Gastroesophageal sphincter (tissue), 4 donors: ENCODE results near the gene CPA1. TPM values are rescaled to one million over a fixed set of nuclear protein-coding genes. Genes with fewer than 3 reads are reported as not detected.

Experiments used
- ATAC-seq: fragments of 150-250 bp; one replicate; pipeline ENCODE4 v1.9.1; 2016; ENCODE audit warnings: mild to moderate bottlenecking, moderate library complexity
- H3K27ac ChIP-seq, 4 donors: fragments of 200-600 bp; sonication (generic) in 3 of 4; 1 replicate in 3 of 4; 2 replicates in 1 of 4; pipeline ENCODE4 v1.5.1; 2016 to 2019
- H3K27me3 ChIP-seq: fragments of 200-600 bp; sonication (generic); one replicate; pipeline ENCODE4 v1.5.1; 2019
- H3K36me3 ChIP-seq, 2 donors: fragments of 200-600 bp; sonication (generic); one replicate each; pipeline ENCODE4 v1.5.1; 2019; ENCODE audit warnings: control low read depth in 1 of 2
- H3K4me1 ChIP-seq, 3 donors: fragments of 200-600 bp; sonication (generic); 1 replicate in 2 of 3; 2 replicates in 1 of 3; pipeline ENCODE4 v1.5.1; 2016 to 2019; ENCODE audit warnings: control low read depth in 2 of 3
- H3K4me3 ChIP-seq, 2 donors: fragments of 200-600 bp; sonication (generic); one replicate each; pipeline ENCODE4 v1.5.1; 2019; ENCODE audit warnings: mild to moderate bottlenecking in 1 of 2, moderate library complexity in 1 of 2
- H3K9me3 ChIP-seq, 3 donors: fragments of 200-600 bp; sonication (generic); one replicate each; pipeline ENCODE4 v1.5.1; 2017 to 2019; ENCODE audit warnings: control low read depth in 2 of 3
- CTCF ChIP-seq, 4 experiments: fragments of 200-600 bp in 2 of 4; fragments of 450-650 bp in 2 of 4; sonication (generic) in 1 of 4; IDR thresholded peaks; one replicate each; pipeline ENCODE4 v1.5.1; 2017 to 2019; ENCODE audit warnings: antibody characterized with exemption in 4 of 4, mild to moderate bottlenecking in 2 of 4, moderate library complexity in 2 of 4
- EP300 ChIP-seq: sonication (generic); formaldehyde crosslinking; IDR thresholded peaks from one replicate; pipeline ENCODE4 v1.6.1; 2017; ENCODE audit warnings: antibody characterized with exemption, mild to moderate bottlenecking
- POLR2A ChIP-seq, 2 donors: fragments of 450-650 bp; IDR thresholded peaks; one replicate each; pipeline ENCODE4 v1.6.1; 2017; ENCODE audit warnings: antibody characterized with exemption in 2 of 2, mild to moderate bottlenecking in 2 of 2, moderate library complexity in 1 of 2
- POLR2AphosphoS5 ChIP-seq: sonication (generic); formaldehyde crosslinking; IDR thresholded peaks from one replicate; pipeline ENCODE4 v1.6.1; 2017; ENCODE audit warnings: antibody characterized with exemption
- WGBS, 2 donors: methylation state at CpG; one replicate each; pipeline ENCODE4 v1.1.5; 2018; ENCODE audit warnings: low coverage in 1 of 2; 5-methylcytosine and 5-hydroxymethylcytosine counted together
- total RNA-seq, 4 donors: library from RNA; depleted of rRNA; stranded (reverse); fragments of >200 nt; gene quantifications; one replicate each; pipeline ENCODE4 v1.1.0, GENCODE V29; 2016

Gene CPA1
- total RNA-seq, 4 donors from 2014 or later: 0.42 TPM; not detected in 3

GRCh38 chr7:130350945-130351790 is 29.1 kb upstream of the CPA1 start:
- Histone ChIP-seq H3K36me3 (no peaks in the 10 kb centered on the region), H3K27ac (peak overlapping the region in 3 of 4 donors; percentile 35 to 70 (median 69)), H3K4me3 (no peak overlapping the region), H3K9me3 (no peaks in the 10 kb centered on the region), H3K4me1 (peaks cover 0 to 33% (median 15%) of the 10 kb centered on the region in 3 donors), H3K27me3 (no peaks in the 10 kb centered on the region)
- no peak for TF ChIP-seq CTCF (IDR thresholded peaks at IDR 0.05)
- TF ChIP-seq EP300: no peak
- 56% methylated on average over 4 to 6 of the region's 20 CpGs for WGBS, 2 donors
- no peak for ATAC-seq

DNA sequence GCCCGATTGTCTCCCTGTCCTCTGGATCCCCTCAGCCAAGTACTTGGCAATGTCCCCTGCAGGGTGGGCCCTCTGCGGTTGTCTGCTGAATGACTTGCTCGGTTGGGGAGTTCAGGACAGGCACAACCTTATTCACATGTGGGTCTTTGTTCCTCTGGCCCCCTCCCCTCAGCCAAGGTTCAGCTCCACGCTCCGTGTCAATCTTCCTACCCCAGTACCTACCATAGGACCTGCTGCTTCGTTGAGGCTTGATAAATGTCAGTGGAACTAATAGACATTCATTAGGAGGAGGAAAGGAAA is 28.6 kb upstream of the CPA1 start:
- Histone ChIP-seq H3K4me3 (no peak overlapping the region), H3K4me1 (peaks cover 0 to 39% (median 21%) of the 10 kb centered on the region in 3 donors), H3K27ac (peak overlapping the region in 3 of 4 donors; percentile 35 to 70 (median 69)), H3K27me3 (no peaks in the 10 kb centered on the region), H3K36me3 (no peaks in the 10 kb centered on the region), H3K9me3 (no peaks in the 10 kb centered on the region)
- ATAC-seq: no peak
- 73 to 82% methylated on average over 3 to 5 of the region's 6 CpGs for WGBS, 2 donors
- no peak for TF ChIP-seq EP300
- no peak for TF ChIP-seq POLR2A (IDR thresholded peaks at IDR 0.05)
- TF ChIP-seq POLR2AphosphoS5: no peak
- TF ChIP-seq CTCF (IDR thresholded peaks at IDR 0.05): no peak

- Histone ChIP-seq H3K27me3 (no peaks in the 10 kb centered on the region), H3K4me1 (peaks cover 0 to 46% (median 27%) of the 10 kb centered on the region in 3 donors), H3K27ac (peak overlapping the region in 3 of 4 donors; percentile 35 to 70 (median 69)), H3K36me3 (no peaks in the 10 kb centered on the region), H3K9me3 (no peaks in the 10 kb centered on the region), H3K4me3 (no peak overlapping the region)
- TF ChIP-seq EP300: no peak
- peak; percentile 13 for TF ChIP-seq POLR2AphosphoS5
- 47 to 61% methylated on average over 9 to 18 of the region's 20 CpGs for WGBS, 2 donors
- no peak for ATAC-seq
Measured at GRCh38 chr7:130352194-130353074, 27.9 kb upstream of the CPA1 start.

DNA sequence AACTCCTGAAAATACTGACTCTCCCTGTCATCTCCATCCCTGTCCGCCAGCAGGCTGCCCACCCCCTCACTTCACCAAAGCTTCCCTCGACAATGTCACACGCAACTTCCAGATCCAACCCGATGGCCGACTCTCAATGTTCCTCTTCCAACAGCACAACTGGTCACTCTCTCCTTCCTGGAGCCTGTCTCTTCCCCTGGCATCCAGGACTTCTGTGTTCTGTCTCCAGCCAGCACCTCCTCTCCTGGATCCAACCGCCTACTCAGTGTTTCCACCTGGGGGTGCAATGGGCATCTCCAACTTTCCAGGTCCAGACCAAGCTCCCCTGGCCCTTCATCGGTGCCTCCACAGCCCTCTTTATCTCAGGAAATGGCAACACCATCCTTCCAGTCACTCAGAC is 27.1 kb upstream of the CPA1 start:
- no peak overlapping the region for H3K4me3 ChIP-seq
- H3K36me3 ChIP-seq: no peaks in the 10 kb centered on the region
- no peaks in the 10 kb centered on the region for H3K9me3 ChIP-seq
- no peak for TF ChIP-seq POLR2A (IDR thresholded peaks at IDR 0.05)
- TF ChIP-seq EP300: no peak
- no peak for TF ChIP-seq POLR2AphosphoS5
- no peak for TF ChIP-seq CTCF (IDR thresholded peaks at IDR 0.05)
- 90 to 97% methylated on average over 7 of the region's 7 CpGs for WGBS, 2 donors
- H3K27me3 ChIP-seq: no peaks in the 10 kb centered on the region
- peak overlapping the region in 2 of 4 donors; percentile 38 to 69 for H3K27ac ChIP-seq
- ATAC-seq: no peak
- H3K4me1 ChIP-seq: peaks cover 0 to 48% (median 29%) of the 10 kb centered on the region in 3 donors

- H3K27me3 ChIP-seq: no peaks in the 10 kb centered on the region
- TF ChIP-seq CTCF (IDR thresholded peaks at IDR 0.05) (no peak), EP300 (no peak), POLR2AphosphoS5 (peak; percentile 72), POLR2A (IDR thresholded peaks at IDR 0.05) (no peak)
- no peak overlapping the region for H3K4me3 ChIP-seq
- 24 to 42% methylated on average over 2 to 9 of the region's 9 CpGs for WGBS, 2 donors
- ATAC-seq: peak; percentile 76
- peaks cover 0 to 41% (median 23%) of the 10 kb centered on the region in 3 donors for H3K4me1 ChIP-seq
- no peaks in the 10 kb centered on the region for H3K36me3 ChIP-seq
- peaks cover 0 to 15% (median 0%) of the 10 kb centered on the region in 3 donors for H3K9me3 ChIP-seq
- peak overlapping the region; percentile 32 to 77 (median 70) for H3K27ac ChIP-seq
Measured at GRCh38 chr7:130356121-130356875, 24.0 kb upstream of the CPA1 start.
